ENCODE measurements around the gene CAMTA1.
"Not testable (repeated sequence)": the region's sequence is repeated elsewhere in the genome, so short reads cannot be mapped to it uniquely, and the experiment has no call there.

CAMTA1 gene

DNA sequence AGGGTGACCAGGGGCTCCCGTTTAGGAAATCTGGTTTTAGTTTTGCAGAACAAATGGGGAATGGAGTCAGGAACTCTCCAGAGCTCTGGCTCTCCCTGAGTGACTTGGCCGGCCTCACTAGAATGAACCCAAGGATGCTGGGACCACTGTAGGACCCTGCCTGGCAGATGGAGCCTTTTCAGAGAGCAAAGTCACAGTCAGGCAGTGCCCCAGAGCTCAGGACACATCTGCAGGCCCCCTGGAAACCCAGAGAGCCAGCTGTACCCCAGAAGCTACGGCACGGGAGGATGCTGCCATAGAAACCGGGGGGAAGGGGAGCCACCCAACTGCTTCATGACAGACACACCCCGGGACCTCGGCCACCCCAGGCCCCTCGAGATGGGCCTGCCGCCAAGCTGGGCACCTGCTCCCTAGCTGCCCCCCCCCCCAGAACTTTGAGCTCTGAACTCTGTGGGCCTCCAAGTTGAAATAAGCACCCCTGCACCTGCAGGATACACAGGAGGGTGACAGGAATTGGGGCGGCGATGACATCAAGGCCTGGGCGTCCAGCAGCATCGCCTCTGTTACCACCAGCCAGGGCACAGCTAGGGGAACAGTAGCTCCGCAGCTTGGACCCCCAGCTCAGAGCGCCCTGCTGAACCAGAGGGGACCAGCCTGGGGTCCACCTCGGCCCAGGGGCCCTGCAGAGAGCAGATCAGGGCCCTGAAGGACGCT is 894.1 kb downstream of the CAMTA1 start:
- DNase-seq, result no peak

DNA sequence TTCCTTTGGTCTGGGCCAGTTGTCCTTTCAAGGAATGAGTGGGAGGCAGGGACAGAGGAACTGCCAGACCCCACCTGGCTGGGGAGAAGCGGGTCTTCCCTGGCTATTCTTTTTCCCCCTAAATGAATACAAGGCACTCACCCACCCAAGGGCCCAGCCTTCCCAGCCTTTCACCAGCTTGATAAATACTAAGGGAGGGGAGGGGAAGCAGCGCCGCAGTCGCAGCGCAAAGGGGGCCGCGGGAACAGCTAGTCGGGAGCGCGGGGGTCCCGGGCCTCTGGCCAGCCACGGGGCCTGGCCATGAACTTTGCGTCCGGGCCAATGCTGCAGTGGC is 894.6 kb downstream of the CAMTA1 start:
- DNase-seq, result no peak

DNA sequence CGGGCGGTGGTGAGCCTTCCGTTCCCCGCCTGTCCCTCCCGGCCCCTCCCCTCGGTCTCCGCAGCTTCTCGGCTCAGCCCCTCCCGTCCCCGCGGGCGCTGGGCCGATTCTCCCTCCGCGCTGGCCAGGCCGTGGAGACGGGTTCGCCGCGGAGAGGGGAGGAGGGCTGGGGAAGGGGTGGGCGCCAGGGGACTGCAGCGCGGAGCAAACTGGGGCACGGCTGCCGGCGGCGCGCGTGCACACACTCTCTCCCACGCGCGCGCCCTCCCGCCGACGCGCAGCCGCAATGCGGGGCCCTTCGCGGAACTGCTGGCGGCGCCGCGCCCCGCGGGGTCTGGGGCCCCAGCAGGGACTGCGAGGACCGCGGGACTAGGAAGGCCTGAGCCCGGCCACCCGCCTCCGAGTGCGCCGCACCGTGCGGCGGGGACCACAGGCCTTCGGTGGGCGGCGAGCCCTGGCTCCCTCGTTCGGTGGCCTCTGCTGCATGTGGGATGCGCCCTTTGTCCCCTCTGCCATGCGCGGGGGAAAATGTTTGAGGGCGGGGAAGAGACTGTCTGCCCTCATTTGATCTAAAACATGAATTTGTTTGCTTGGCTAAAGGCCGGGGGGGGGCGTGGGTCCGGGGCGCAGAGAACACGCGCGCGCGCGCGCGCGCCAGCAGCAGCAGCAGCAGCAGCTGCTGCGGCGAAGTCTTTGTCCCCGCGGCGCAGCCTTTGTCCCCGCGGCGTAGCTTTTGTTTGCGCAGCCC is 895.1 kb downstream of the CAMTA1 start:
- no peak for DNase-seq

DNA sequence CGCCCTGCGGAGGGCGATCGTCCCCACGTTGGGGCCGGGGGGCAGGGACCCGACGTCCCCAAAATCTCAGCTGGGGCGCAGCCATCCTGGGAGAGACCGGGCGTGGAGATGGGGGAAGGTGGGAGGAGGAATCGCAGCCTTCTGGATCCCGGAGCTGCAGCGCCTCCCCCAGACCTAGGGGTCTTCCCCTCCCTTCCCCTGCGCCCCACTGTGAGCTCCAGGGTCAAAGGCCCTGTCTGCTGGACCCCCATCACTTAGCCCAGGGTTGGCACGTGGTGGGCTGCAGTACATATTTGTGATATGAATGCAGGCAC is 895.7 kb downstream of the CAMTA1 start:
- DNase-seq, result no peak

DNA sequence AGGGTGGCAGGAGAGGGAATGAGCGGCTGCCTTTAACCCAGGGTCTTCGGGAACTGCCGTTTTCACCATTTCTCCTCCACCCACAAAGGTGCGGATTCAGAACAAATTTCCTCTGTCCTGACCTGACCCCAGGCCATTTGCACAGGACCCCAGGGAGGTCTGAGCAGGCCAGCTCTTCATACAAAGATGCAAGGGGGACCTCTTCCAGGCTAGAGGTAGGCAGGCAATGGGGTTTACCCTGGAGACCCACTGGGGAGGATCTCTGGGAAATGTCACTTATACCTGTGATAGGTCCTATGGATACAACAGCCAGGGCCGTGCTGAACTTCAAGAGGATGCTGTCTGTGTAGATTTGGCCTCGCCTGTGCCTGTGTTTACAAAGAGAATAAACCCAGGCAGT is 896.1 kb downstream of the CAMTA1 start:
- no peak for DNase-seq

DNA sequence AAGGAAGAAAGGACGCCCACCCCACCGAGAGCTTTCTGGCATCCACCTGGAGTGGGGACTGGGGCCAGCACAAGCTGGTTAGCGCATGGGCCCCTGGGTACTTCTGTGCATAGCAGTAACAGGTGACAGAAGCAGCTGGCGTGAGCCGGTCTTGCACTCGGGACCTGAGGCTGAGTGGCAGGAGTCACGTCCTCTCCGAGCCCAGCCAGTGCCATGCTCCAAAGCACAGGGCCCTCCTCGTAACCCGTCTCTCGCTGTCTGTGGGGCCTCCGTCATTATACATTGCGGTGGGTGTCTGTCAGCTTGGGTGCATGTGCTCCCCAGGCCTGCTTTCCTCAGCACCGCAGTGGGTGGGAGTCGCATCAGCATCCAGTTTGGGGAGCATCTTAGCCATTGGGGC is 898.3 kb downstream of the CAMTA1 start:
- no peak for DNase-seq

DNA sequence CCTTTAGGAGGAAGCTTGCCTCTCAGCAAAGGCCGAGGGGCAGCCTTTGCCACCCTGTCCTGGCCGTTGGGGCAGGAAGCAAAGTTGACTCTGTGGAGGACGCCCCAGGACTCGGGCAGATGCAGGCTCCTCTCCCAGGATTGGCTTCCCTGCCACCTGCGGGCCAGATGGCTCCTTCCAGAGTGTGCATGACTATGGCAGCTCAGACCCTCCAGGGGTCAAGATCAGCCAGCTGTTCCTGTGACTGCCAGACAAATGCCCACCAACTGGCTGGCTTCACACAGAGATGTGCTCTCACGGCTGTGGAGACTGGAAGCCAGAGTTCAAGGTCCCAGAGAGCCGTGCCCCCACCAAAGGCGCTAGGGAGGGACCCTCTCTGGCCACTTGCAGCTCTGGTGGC is 898.9 kb downstream of the CAMTA1 start:
- DNase-seq, result no peak

DNA sequence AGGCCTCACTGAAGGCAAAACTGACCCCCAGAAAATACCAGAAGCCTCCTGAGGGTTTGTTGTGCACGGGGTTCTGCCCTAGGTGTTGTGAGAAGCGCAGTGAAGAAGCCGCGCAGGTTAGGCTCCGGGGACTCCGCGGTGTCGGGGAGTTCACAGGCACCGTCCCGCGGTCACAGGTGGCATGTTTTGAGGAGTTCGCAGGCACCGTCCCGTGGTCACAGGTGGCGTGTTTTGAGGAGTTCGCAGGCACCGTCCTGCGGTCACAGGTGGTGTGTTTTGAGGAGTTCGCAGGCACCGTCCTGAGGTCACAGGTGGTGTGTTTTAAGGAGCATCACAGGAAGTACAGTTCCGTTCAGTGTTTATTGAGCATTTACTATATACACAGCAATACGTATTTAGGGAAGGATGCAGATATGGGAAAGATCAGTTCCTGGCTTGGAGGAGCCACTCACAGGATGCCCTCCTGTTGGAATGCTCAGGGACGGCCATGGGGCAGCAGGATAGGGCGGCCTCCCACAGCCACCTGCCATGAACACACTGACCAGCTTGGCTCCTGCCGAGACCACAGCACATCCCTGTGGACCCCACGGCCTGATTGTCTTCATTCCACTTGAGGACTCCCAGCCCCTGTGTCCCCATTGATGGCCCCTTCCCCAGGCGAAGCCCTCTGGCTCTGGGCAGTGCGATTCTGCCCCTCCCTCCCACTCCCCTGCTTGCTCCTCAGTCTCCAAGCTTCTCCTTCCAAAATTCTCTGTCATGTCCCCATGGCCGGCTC is 899.8 kb downstream of the CAMTA1 start:
- DNase-seq, result no peak

DNA sequence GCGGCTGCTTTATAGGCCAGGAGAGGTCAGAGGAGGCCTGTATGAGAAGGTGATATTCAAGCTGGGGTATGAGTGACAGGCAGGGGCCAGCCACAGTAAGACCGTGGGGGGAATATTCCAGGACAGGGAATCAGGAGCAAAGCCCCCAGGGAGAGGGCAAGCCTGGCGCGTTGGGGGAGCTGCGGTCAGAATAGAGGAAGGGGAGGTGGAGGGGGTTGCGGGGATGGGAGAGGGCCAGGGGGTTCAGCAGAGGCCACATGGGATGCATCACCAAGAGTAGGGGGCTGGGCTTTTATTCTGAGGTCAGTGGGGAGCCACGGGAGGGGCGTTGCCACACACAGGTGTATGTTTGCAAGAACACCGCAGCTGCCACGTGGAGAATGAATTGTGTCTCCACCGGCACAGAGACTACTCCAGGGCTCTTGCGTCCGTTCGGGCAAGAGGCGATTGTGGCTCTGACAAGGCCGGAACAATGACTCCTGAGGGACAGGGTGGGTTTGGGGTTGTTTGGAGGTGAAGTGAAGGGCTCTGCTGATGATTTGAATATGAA is 901.1 kb downstream of the CAMTA1 start:
- no peak for DNase-seq

DNA sequence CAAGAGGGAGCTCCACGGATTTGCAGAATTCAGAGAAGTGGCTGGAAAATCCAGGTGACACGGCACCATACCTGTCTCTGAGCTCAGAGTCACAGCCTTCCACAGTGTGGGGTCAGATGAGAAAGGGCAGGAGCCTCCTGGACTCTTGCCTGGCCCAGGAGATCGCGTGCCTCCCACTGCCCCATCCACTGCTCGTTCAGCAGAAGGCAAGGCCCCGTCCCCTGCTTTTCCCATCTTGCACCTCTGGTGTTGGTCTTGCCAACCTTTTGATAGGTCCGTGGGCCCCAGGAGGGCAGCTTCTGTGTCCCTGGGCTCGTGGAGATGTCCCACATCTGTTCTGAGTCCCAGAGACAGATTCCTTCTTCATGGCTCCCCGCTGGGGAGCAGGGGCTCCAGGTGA is 902.2 kb downstream of the CAMTA1 start:
- no peak for DNase-seq

DNA sequence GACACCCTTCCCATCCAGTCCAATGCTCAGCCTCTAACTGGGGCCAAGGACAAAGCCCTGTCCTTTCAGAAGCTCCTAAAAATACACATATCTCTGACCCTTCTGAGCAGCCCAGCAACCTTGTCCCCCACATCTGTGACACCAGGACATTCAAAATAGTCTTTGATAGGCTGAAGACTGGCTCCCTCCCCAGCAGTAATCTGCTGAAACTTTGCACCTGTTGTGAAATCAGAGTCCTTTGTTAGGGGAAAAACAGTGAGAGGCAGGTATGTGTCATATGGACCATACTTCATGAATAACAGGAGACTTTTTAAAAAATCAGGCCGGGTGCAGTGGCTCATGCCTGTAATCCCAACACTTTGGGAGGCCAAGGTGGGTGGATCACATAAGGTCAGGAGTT is 903.4 kb downstream of the CAMTA1 start:
- DNase-seq, result no peak

DNA sequence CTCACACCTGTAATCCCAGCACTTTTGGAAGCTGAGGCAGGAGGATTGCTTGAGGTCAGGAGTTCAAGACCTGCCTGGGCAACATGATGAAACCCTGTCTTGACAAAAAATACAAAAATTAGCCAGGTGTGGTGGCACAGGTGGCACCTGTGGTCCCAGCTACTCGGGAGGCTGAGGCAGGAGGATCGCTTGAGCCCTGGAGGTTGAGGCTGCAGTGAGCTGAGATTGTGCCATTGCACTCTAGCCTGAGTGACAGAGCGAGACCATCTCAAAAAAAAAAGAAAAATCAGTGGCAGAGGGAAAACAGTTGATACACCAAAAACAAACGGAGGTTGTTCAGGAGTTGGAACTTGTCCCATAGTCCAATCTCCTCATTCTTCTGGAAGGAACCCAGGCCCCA is 904.1 kb downstream of the CAMTA1 start:
- not testable (repeated sequence) for DNase-seq

DNA sequence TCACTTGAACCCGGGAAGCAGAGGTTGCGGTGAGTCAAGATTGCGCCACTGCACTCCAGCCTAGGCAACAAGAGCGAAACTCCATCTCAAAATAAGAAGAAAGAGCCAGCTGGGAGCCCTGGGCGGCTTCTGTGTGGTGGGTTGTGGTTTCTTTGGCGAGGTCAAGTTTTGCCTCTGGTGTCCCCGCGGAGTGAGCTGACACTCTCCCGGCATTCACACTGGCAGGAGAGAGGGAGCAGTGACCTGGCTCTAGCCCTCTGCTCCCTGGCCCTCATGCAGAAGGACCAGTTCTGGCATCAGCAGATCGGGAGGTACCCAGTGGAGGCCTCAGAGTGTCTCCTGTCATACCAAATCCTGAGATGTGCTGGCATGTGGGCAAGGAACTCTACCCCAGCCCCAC is 904.8 kb downstream of the CAMTA1 start:
- DNase-seq, result no peak

DNA sequence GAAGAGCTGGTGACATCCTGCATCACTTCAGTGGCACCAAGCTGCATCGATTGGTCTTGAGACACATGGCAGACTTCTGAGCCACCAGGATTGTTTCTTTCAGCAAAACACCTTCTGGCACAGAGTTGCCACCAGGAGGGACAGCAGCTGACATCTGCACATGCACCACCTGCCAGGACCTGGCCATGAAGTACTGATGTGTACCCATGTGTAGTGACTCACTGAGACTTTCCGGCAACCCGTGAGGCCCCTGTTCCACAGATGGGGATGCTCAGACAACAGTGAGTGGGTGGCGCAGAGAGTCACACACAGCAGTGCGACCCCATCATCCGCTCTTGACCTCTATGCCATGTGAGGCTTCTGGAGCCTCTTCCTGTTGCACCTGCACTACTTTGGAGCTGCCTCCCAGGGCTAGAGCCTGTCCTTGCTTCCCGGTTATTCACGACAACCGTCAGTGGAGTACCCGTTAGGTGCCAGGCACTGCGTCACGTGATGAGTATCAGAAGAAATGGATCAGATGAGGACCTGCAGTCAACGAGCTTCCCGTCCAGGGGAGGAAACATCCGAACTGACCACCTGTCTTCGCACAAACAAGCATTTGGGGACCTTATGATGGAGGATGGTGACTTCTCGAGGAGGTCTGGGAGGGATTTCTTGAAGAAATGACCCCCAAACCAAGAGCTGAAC is 905.4 kb downstream of the CAMTA1 start:
- DNase-seq, result no peak

DNA sequence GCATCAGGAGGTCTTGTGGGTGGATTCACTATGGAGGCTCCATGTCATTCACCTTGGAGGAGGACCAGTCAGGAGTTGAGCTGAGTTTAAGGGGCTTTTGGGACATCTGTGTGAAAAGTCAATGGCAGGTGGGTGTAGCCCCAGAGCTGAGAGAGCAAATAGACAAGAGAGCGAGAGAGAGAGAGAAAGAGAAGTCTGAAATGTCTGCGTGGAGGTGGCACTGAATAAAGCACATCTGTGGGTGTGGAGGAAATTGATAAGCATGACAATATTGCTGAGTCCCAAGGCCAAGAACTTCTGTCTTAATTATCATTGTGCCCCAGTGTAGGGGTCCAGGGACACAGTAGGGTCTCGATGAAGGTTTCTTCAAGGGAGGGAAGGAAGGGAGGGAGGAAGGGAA is 906.3 kb downstream of the CAMTA1 start:
- no peak for DNase-seq

DNA sequence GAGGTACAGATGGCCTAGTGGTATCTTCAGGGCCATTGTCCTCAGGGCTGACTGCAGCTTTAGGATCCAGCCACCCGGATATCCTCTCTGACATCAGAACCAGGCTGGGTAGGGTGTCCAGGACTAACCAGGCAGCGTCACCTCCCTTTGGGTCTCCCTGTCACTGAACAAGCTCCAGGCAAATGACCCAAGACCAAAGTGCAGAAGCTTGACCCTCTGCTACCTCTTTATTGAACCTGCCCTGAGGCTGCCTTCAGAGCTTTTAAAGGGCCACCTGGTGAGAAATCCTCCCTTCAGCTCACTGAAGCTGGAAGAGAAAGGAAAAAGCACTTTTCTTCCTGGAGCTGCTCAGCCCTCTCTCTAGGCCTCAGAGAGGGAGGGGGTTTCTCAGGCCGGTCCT is 906.8 kb downstream of the CAMTA1 start:
- no peak for DNase-seq

DNA sequence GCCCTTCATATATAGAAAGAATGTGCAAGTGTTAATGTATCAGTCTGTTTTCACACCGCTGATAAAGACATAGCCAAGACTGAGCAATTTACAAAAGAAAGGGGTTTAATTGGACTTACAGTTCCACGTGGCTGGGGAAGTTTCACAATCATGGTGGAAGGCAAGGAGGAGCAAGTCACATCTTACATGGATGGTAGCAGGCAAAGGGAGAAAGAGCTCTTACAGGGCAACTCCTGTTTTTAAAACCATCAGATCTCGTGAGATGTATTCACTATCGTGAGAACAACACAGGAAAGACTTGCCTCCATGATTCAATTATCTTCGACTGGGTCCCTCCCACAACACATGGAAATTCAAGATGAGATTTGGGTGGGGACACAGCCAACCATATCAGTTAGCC is 907.8 kb downstream of the CAMTA1 start:
- DNase-seq, result not testable (repeated sequence)

DNA sequence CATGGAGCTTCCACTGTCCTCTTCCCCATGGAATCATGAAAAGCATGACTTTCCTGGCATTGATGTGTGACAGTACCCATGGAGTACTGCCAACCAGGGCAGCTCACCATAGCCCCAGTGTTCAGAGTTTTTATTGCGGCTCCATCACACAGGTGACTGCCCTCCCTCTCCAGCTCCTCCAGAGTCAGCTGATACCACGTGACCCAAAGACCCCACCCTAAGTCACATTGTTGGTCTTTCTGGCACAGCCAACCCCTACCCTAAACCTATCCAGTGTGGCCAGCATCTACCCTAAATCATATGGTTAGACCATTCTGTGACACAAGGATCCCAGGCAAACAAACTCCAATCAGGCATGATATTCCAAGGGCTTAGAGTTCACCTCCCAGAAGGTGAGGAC is 908.4 kb downstream of the CAMTA1 start:
- no peak for DNase-seq

DNA sequence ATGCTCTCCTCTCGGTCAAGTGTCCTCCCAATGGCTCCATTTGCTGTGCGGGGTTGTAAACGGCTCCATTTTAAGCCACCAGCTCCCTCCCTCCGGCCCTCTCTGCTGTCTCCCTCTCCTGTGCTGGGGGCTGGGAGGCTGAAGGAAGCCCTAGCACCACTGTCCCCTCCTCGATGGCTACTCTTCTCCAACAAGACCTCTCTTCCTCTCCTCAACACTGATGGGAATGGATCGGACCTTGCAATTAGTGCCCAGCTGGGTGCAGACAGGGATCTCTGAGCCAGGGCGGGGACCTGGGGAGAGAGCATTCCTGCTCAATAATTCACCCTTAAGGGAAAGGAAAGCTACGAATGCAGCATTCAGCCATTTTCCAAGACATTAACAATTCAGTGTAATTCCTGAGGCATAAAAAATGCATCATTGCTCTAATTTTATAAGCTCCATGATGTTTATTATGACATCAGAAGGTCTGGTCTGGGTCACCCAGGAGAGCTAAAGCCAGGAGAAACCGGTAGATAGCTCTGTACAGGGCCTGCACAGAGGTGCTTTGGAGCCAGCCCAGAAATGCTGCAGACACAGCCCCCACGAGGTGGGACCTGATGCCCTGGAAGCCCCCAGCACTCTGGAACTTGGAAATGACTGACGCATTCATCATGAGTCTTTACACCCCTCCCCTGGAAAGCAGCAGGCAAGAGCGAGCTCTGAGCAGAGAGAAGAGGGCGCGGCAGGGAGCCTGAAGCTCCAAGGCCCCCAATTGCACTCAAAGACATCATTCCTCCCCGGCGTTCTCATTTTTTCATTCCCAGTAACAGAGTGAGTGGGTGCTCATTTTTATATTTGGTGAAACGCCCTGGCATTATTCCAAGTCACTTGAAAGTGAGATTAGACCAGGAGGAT is 909.6 kb downstream of the CAMTA1 start:
- DNase-seq, result no peak

DNA sequence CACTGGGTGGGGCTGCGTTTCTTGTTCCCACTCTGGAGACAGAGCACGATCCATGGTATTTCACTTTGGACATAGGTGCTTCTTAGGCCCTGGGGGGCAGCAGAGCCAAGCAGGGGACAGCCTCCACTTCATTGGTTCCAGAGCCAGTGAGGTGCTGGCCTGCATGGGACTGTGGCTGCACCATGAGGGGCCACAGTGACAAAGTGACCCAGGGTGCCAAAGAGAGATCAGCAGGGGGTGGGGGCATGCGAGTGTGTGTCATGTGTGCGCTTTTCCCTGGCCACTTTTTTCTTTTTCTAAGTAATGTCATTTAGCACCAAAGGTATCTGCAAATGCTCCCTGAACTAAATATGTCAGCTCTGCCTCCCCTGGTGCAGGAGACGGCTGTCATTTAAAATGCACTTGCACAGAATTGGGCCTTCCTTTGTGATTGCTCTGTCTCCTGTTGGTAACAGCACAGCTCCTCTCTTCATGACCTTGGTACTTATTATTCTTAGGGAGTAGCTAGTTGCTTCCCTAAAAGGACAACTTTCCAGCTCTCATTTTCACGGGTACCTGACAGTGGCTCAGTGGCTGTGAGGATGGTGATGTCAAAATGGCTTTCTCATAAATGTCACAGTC is 910.4 kb downstream of the CAMTA1 start:
- DNase-seq, result no peak

DNA sequence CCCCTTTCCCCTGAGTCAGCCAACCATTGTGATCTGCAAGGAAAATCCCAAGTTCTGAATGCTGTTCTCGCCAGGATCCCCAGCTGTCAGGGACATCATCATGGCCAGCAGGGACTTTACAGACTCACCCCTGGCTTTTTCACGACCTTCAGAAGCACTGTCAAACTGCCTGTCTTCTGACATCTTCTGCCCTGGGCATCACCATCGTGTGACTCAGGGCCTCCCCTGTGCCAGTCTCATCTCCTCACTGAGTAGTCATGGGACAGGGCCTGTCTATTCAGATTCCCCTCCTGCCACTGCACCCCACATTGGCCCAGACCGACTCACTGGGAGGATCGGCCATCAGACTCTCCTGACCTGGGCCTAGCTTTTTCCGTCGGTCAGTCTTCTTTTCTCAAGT is 913.4 kb downstream of the CAMTA1 start:
- no peak for DNase-seq

DNA sequence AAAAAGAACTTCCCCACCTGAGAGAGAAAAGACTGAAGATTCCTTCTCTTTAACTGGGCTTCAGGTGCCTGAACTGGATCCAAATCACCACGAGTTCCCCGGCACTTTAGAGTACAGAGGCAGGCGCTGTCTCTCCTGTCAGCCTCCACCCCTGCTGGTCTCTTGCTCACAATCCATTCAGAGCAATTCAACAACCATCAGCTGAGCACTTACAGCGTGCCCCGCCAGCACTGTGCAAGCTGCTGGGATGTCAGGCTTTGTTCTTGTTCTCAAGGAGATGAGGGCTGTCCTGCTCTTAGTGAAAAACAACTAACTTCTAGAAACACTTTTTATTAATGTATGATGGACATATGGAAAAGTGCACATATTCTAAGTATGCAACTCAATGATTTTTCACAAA is 917.1 kb downstream of the CAMTA1 start:
- DNase-seq, result no peak
